COLO668 (cell line): ENCODE results near the gene FTL.

Experiments
- DNase-seq: peaks from one replicate; lab custom pipeline; 2025; ENCODE audit not compliant: unreplicated experiment; lab: John Stamatoyannopoulos, UW

The FTL gene

DNA sequence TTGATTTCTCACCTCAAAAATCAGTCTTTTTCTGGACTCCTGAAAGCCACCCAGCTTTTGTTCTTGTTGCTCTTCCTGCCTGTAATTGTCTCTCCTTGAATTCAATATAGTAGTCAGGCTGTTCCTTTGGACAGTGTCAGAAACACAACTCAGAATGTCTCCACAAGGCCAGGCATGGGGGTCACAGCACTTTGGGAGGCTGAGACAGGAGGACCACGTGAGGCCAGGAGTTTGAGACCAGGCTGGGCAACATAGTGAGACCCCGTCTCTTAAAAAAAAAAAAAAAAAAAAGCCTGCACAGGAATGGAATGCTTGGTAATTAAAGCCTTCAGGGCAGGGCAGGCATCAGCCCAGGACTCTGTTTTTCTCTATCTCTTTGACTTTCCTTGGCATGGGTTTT lies 19.3 kb upstream of the FTL start:
- no peak for DNase-seq

DNA sequence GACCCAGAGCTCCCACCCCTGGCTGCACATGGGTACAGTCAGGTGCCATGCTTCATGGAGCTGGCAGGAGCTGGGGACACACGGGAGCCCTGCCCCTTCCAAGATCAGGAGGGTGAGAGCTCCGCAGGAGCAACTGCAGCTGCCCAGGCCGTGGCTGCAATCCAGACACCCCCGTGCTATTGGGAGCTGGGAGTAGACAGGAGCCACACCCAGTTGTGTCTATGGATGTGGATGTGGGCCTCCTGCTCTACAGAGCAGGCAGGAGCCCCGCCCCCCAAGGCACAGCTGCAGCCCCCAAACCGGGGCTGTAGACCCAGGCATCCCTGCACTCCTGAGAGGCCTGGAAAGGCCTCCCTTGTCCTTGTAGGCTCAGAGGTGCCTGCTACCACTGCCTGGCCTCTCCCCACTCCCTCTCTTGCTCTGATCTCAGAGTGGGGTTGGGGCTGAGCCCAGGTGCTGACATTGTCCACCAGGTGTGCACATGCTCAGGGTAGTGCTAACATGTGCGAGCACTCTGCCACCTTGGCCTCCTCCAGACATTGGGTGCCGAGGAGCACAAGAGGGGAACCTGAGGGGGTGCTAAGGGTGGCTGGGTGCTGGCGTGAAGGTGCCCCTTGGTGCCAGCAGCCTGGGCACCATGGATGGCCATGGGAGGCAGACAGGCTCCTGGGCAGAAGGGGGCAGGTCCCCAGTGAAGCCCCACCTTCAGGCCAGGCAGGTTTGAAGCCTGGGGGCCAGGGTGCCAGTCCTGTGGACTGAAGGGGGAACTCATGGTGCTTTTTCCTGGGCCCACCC lies 18.4 kb upstream of the FTL start:
- DNase-seq: no peak

DNA sequence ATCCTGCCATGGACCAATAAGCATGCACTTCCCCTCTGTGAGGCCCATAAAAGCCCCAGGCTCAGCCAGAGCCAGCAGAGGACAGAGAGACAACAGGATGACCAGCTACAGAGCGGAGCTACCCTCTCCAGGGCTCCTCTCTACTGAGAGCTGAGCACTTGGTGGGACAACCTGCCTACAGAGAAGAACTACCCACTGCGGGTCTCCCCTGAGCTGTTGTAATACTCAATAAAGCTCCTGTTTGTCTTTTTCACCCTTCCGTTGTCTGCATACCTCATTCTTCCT lies 17.9 kb upstream of the FTL start:
- DNase-seq: no peak

DNA sequence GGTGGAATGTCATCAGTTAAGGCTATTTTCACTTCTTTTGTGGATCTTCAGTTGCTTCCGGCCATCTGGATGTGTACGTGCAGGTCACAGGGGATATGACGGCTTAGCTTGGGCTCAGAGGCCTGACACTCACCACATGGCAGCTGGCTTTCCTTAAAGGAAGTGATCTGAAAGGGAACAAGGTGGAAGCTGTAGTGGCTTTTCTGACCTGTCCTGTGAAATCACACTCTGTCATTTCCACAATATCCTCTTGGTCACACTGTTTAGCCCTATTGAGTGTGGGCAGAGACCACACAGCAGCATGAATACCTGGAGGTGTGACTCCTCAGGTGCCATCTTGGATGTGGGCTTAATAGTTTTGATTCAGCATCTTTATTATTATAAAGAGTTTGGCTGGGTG lies 14.9 kb upstream of the FTL start:
- DNase-seq: no peak

DNA sequence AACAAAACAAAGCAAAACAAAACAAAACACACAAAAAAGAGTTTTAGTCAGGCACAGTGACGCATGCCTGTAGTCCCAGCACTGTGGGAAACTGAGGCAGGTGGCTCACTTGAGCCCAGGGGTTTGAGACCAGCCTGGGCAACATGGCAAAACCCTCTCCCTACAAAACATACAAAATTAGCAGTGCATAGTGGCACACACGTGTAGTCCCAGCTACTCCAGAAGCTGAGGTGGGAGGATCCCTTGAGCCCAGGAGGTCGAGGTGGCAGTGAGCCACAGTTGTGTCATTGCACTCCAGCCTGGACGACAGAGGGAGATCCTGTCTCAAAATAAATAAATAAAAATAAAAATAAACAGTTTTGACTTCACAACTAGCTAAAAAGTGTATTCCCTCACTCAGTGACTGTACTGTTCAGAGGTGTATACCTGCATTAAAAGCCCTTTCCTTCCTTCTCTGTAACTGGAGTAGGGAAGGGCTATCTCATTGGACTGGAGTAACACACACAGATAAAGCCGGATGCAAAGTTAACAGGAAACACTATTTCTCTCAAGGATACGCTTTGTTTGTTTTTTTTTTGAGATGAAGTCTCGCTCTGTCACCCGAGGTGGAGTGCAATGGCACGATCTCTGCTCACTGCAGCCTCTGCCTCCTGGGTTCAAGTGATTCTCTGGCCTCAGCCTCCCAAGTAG lies 14.1 kb upstream of the FTL start:
- DNase-seq: no peak

DNA sequence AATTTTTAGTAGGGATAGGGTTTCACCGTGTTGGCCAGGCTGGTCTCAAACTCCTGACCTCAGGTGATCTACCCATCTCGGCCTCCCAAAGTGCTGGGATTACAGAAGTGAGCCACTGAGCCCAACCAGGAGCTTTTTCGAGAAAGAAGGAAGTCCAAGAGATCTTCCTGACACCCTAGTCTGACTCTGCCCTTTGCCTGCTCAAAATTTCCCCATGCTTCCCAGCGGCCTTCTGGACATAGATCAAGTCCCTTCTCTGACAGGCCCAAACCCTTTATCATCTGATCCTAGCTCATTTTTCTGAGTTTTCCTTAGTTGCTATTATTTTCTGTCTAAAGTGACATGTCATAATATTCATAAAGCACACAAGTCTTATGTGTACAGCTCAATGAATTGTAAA lies 12.0 kb upstream of the FTL start:
- DNase-seq: no peak

DNA sequence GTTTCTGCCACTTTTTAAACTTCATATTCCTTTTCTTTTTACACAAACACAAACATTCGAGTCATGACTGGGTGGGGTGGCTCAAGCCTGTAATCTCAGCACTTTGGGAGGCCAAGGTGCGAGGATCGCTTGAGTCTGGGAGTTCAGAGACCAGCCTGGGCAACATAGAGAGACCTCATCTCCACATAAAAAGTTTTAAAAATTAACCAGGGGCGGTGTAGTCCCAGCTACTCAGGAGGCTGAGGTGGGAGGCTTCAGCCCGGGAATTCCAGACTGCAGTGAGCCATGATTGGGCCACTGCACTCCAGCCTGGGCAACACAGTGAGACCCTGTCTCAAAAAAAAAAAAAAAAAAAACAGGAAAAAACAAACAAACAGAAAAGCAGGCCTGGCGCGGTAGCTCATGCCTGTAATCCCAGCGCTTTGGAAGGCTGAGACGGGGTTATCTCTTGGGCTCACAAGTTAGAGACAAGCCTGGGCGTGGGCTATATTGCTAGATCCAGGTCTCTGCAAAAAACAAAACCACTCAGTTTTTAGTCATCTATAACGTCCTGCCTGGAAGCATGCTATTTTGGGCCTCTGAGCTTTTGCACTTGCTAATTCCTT lies 11.0 kb upstream of the FTL start:
- no peak for DNase-seq

DNA sequence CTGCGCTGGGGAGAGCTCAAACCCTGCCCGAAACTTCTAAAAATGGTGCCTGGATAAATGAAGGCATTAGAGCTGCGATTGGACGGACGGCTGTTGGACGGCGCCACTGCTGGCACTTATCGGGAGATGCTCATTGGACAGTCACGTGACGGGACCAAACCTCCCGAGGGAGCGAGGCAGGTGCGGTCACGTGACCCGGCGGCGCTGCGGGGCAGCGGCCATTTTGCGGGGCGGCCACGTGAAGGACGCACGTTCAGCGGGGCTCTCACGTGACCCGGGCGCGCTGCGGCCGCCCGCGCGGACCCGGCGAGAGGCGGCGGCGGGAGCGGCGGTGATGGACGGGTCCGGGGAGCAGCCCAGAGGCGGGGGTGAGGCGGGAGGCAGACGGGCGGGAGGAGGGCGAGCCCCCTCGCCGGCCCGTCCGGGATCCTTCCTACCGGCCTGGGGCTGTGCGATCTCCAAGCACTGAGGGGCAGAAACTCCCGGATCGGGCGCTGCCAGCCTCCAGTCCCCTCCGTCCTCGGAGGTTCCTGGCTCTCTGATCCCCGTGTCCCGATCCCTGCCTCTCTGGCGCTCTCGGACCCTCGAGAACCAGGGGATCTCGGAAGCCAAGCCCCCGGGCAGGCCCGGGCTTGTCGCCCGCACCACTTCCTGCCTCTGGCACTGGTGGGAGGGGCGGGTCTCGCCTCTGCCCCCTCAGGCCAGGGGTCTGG lies 10.4 kb upstream of the FTL start, which contains the start of gene BAX:
BAX (plus strand) TSS at position 281 of the 713 bp plus-strand sequence; CDS start at position 335, 54 bp downstream.
- peak; percentile 97 for DNase-seq

DNA sequence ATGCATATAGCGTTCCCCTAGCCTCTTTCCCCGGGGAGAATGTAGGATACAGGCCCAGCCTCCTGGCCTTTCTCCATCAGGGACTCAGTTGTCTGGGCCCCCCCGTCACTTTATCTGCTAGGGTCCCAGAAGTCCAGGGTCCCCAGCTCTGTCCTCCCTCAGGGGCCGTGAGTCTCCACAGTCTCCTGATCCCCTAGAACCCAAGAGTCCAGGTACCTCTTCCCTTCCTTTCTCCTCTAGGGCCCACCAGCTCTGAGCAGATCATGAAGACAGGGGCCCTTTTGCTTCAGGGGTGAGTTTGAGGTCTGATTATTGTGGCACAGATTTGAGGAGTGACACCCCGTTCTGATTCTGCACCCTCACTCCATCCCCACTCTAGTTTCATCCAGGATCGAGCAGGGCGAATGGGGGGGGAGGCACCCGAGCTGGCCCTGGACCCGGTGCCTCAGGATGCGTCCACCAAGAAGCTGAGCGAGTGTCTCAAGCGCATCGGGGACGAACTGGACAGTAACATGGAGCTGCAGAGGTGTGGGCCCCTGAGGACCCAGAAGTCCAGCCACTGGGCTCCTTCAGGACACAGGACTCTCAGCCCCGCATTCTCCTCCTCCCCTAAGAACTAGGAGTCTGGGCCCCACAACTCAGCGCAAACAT lies 9.7 kb upstream of the FTL start:
- no peak for DNase-seq

DNA sequence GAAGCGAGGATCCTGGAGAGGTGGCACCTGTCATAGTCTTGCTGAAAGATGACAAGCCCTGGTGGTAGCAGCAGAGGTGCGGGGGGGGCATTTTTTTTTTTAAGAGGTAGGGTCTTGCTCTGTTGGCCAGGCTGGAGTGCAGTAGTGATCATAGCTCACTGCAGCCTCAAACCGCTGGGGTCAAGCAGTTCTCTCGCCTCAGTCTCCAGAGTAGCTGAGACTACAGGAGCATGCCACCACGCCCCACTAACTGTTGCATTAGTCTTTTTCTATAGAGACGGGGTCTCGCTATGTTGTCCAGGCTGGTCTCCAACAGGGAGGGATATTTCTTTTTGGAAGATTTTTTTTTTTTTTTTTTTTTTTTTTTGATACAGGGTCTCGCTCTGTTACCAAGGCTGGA lies 7.1 kb upstream of the FTL start:
- DNase-seq: no peak

DNA sequence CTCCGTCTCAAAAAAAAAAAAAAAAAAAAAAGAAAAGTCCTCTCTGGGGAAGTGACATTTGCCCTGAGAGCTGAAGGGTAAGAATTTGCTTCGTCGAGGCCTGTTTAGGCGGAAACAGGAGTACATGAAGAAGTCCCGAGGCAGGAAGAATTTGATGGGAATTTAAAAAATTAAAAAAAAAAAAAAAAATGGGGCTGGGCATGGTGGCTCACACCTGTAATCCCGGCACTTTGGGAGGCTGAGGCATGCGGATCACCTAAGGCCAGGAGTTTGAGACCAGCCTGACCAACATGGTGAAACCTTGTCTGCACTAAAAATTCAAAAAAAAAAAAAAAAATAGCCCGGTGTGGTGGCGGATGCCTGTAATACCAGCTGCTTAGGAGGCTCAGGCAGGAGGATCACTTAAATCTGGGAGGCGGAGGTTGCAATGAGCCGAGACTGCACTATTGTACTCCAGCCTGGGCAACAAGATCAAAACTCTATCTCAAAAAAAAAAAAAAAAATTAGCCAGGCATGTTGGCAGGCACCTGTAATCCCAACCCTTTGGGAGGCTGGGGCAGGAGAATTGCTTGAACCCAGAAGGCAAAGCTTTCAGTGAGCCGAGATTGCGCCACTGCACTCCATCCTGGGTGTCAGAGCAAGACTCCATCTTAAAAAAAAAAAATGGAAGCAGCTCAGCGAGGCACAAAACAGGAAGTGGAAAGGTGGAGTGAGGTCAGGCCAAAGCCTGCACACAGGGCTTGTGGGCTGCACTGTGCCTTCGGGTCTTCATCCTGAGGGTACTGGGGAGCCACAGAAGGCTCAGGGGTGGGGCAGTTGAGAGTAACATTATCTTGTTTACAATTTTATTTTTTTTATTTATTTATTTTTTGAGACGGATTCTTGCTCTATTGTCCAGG lies 5.5 kb upstream of the FTL start:
- no peak for DNase-seq

DNA sequence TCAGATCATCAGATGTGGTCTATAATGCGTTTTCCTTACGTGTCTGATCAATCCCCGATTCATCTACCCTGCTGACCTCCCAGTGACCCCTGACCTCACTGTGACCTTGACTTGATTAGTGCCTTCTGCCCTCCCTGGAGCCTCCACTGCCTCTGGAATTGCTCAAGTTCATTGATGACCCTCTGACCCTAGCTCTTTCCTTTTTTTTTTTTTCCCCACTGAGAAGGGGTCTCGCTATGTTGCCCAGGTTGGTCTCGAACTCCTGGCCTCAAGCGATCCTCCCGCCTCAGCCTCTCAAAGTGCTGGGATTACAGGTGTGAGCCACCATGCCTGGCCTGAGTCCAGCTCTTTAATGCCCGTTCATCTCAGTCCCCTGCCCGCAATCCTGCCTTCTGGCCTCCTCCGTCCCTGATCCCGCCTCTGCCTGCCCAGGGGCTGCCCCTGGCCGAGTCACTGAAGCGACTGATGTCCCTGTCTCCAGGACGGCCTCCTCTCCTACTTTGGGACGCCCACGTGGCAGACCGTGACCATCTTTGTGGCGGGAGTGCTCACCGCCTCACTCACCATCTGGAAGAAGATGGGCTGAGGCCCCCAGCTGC lies 4.0 kb upstream of the FTL start:
- no peak for DNase-seq

DNA sequence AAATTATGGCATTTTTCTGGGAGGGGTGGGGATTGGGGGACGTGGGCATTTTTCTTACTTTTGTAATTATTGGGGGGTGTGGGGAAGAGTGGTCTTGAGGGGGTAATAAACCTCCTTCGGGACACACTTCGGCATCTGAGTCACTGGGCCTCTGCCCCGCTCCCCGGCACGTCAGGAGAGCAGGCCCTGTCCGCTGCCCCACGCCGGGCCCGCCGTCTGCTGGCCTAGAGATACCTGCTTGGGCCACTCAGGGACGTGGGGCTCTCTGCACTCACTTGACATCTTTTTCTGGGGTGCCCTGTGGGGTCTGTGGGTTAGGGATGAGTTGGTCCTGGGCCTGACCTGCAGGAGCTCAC lies 3.5 kb upstream of the FTL start:
- no peak for DNase-seq

DNA sequence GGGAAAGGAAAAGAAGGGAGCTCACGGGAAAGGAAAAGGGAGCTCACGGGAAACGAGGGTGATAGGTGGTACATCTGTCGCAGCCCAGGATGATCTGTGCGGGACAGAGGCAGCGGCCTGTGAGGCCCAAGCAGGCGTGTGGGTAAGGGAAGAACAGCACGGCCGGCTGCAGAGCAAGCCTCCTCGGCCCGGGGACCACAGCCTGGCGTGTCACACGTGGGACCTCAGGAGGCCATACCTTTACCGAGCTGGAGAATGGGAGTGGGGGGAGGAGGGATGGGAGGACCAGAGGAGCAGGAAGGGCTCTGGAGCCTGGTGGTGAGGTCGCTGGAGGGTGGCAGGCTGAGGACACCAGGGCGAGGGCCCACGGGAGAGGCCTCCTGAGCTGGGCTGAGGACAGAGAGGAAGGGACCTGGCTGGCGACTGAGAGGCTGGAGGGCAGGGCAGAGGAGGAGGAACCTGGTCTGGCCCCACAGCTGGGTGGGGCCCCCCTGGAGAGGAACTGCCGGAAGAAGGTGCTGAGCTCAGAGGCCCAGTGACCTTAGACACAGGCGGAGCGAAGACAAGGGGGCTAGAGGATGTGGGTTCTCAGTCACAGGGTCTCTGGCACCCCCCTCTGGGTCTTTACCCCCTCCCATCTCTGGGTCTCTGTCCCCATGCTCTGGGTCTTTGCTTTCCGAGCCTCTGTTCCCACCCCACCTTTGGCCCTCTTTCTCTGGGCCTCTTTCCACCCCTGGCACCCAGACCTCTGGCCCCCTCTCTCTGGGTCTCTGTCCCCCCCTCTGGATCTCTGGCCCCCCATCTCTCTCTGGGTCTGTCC lies 2.9 kb upstream of the FTL start:
- peak; percentile 85 for DNase-seq

DNA sequence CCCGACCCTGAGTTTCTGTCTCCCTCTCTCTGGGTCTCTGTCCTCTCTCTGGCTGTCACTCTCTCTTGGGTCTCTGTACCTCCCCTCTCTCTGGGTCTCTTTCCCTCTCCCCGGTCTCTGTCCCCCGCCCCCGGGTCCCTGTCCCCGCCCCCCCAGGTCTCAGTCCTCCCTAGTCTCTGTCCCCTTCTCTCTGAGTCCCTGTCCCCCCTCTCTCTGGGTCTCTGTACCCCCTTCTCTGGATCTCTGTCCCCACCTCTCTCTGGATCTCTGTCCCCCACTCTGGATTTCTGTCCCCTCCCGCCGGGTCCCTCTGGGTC lies 2.3 kb upstream of the FTL start:
- DNase-seq: peak; percentile 10

DNA sequence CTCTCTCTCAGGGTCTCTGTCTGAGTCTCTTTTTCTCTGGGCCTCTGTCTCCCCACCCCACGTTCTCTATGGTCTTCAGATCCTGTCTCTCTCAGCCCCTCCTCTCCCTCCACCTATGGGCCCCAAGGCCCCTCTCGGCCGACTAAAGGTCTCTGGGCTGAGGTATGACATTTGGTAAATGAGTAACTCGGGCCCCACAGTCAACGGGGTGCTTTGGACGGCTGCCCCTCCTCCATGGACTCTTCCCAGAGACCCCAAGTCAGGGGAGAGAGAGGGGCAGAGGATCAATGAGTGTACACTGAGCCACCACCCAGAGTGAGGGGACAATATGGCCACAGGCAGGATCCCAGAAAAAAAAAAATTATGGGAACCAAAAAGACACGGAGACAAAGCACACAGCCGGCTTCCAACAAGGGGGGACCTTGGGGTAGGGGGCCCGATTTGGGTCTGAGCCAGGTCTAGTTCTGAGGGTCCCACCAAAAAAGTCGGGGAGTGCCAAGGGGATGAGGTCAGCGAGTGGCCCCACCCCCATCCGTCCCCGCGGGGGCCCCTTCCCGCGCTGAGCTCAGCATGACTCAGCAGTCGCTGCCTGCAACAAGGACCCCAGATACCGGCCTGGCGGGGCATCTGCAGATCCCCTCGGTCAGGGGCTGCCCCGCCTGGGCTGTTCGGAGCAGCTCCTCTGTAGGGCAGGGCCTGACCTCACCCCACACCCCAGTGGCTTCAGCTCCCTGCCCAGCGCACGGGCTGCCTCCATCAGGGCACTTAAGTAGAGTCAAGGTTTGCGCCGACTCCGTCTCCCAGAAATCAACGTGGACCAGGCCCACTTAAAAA lies 1.5 kb upstream of the FTL start:
- DNase-seq: peak; percentile 78

DNA sequence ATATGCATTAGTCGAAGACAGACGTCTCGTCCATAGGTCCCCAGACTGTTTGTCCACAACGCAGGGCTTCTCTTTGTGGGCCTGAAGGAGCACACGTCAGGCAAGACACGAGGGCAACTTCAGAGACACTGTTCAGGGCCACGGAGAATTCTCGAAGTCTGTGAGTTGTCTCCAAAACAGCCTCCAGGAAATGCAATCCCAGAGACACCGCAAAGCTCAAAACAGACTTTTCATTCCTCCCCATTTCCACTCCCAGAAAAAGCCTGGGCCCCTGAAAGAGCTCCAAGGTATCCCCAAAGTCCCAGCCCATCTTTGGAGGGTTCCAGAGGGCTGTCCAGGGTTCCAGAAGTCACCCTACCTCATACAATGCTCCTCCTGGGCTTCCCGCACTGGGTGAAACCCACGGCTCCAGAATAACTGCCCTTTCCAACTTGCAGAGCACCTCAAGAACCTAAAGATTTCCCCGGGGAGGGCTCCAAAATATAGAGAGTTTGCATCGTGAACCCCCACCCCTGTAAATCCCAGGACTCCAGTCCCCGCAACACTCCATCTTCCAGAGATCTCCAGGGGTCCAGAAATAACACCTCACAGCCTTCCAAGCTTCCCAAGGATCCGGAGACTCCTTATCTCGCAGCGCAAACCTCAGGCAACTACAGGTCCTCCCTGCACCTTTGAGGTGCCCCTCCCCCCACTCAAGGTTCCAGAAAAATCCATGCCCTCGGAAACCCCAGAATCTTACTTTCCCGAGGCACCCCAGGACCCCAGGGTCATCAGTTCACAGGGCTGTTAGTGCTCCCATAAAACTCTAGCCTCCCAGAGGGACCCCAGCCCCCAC lies 687 bp upstream of the FTL start:
- DNase-seq: peak; percentile 52
